ENCODE measurements around the gene SLC34A3.
A peak's percentile ranks its signal among the peaks of the same experiment; 100 is the strongest.

The SLC34A3 gene

DNA sequence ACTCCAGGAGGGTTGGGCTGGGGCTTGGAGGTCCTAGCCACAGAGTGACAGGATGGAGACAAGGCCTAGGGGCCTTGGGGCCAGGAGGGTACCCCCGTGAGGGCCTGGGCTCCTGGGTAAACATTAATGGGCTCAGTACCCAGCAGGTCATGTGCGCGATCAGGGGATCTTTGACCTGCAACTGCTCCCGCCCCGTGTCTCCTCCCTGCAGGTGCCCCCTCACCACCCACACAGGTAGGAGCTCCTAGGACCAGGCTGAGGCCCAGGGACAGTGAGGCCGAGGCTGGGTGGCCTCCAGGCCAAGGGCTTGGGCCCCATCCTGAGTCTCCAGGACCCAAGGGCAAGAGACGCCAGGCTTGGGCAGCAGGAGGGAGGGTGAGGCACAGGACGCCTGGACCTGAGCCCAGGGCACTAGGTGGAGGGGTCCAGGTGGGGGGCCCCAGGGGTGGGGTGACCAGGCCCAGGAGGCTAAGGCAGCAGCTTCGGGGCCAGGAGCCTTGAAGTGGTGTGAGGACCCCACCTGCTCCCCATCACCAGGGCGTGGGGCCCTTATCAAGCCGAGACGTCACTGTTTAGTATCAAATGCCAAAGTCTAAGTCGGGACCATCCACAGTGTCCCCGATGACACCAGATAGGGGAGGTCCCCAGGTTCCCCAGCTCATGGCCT lies at the start of gene SLC34A3:
SLC34A3 (plus strand) TSS at position 197 of the 667 bp plus-strand sequence. CDS start 802 bp downstream, outside the sequence.
- no peak for DNase-seq

DNA sequence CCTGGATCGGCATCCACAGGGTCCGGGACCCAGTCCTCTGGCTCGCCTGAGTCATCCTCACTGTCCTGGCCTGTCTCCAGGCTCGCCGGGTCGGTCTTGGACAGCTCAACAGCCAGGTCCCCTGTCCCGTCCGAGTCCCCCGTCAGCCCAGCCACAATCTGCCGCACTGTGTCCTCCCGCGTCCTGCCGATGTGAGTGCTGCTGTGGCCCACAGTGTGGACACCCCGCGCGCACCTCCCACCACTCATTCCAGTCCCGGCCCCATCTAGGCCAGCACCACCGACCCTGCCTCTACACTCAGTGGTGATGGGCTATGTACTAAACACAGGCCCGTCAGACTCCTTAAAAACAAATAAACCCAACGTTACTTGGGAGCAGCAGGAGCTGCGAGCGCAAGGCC lies 49.0 kb upstream of the SLC34A3 start:
- DNase-seq, result no peak

GRCh38 chr9:137182836-137183235 lies 47.9 kb upstream of the SLC34A3 start:
- DNase-seq, result no peak

- no peak for DNase-seq
These were observed 46.6 kb upstream of the SLC34A3 start for GRCh38 chr9:137183980-137184595.

GRCh38 chr9:137184881-137185660 lies 45.6 kb upstream of the SLC34A3 start:
- DNase-seq, result no peak

DNA sequence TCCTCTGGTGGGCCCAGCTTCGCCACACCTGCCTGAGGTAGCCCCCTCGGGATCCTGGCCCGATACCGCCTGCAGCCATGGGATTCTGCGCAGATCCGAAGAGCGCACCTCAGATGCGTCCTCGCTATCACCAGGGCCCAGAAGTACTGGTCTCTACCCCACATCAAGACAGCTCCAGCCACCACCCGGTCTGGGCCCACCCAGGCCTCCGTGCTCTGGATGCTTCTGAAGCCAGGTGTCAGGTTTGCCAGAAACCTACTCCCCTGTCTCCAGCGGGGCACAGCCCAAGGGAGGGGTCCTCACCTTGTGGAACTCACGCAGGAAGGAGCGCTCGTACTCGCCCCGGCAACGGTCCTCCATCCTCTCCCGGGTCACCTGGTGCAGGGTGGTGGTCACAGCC lies 44.8 kb upstream of the SLC34A3 start:
- DNase-seq, result no peak

GRCh38 chr9:137186385-137186784 lies 44.3 kb upstream of the SLC34A3 start:
- DNase-seq, result no peak

GRCh38 chr9:137187386-137187785 lies 43.3 kb upstream of the SLC34A3 start:
- DNase-seq, result no peak

- DNase-seq, result no peak
These were observed 42.6 kb upstream of the SLC34A3 start for GRCh38 chr9:137188086-137188489.

GRCh38 chr9:137188490-137189296 lies 42.0 kb upstream of the SLC34A3 start, which contains the start of the genes ANAPC2 and SSNA1:
ANAPC2 (minus strand) TSS chr9:137188560; CDS start chr9:137188532, 28 bp downstream.
SSNA1 (plus strand) TSS chr9:137188676; CDS start chr9:137188727, 51 bp downstream.
- peak; percentile 91 for DNase-seq

DNA sequence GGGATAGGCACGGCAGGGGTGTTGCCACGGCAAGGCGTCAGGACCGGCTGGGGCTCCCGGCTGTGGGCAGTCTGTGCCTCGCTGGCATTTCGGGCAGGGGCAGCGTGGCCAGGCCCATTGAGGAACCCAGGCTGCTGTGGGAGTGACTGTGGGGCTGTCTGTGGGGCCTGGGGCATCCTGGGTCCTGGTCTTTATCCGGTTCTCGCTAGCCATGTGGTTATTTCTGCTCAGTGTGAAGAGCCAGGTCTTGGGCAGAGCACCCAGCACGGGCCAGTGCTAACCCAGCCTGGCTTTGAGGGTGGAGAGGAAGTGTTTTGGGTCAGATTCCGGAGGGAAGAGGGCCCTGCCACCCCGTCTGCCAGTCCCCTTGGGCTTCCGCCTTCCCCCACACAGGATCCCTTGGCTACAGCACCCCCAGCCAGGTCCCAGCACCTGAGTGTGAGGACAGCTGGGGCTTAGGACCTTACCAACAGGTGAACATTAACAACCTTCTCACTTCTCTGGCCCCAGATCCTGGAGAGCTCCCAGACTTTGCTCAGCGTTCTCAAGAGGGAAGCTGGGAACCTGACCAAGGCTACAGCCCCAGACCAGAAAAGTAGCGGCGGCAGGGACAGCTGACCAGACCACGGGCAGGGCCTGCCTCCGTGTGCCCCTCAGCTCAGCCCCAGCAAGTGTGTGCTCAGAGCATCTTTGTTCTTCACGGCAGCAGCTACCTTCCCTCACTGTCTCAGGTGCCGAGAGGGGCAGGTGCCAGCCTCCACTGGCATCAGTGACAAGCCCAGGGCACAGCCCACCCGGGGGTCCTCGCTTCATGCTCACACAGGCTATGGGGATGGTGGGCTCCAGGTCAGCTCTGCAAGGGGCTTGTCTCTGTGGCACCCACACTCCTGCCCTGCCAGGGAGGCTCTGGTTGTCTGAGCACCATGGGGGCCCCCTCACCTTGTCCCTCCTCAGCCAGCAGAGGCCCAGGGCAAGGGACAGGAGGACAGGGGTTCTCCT lies 41.1 kb upstream of the SLC34A3 start:
- no peak for DNase-seq

DNA sequence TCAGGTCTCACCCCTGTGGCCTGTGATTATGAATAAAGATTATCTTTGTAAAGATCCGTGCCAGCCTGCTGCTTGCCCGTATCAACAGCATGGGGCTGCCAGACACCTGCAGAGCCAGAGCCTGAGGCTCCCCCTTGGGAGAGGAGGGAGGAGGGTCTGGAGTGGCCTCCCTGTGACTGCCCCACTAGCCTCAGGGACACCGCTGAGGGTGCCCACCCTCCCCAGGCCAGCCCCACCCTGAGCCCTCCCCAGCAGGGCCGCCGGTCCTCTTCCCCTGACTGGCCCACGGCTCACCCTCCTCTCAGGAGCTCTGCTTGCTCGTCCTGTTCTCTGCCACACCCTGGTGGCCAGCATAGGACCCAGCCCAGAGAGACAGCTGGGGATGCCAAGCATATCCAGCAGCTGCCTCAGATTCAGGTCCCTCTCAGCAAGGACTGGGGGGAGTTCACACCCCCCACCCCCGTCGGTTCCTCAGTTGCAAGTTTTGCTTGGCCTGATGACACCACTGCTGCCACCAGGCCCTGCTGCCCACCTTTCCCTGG lies 40.3 kb upstream of the SLC34A3 start:
- no peak for DNase-seq

DNA sequence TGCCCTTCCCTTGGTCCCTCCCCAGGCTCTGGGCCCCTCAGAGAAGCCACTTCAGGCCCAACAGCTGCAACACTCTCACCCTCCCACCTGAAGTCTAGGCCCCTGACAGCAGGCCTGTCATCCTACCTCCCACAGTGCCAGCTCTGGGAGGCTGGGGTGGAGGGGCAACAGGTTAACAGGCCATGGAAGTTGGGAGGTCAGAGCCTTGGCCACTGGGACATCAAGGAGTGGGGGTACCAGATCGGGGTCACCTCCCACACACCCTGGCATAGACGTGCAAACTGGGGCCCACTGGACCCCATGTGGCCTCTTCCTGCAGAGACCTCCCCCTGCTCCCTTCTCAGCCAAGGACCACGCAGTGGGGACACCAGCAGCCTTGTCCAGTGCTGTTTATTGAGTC lies 39.5 kb upstream of the SLC34A3 start:
- DNase-seq, result no peak

DNA sequence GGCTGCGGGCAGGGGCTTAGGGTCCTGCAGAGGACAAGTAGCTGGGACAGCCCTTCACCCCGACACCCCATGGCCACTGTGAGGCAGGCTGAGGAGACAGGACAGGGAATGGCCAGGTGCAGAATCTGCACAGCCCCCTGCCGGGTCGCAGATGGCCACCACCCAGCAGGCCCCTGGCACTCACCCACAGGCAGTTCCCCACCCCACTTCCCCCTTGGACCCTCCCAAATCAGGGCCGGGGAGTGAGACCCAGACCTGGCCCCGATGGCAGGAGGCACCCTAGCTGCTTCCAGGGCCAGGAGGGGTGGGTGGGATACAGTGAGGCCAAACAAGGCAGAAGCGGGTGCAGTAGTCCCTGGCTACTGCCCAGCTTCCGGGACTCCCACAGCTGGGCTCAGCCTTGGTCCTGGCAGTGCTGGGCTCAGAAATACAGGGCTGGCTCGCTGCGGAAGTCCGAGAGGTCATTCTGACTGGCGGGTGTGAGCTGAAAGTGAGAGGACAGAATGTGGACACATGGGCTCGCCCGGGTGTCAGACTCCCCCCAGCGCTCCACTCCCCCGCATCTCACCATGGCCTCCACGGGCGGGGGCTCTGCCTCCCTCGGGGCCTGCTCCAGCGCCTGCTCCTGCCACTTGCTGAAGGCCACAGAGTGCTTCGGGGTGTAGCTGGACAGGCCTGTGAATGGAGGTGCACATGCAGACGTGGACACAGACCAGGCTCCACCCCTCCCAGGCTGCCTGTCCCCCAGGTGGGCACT lies 38.8 kb upstream of the SLC34A3 start:
- DNase-seq, result no peak

- no peak for DNase-seq
These were observed 38.3 kb upstream of the SLC34A3 start for GRCh38 chr9:137192448-137192780.

DNA sequence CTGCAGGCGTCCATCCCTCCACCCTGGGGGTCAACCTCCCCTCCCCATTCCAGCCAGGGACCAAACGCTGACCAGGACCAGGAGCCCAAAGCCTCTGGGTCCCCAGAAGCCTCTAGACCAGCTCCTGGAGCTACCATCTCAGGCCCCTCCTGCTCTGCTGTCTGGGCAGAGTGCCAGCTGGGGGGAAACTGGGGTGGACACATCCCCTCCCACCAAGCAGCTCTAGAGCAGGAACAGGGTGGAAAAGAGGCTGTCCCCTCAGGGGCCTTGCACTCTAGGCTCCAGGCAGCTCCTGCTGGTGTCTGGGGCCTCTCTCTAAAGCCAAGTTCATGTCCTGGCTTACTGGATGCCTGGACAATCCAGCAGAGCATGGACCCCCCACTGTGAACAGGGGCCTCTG lies 37.8 kb upstream of the SLC34A3 start:
- DNase-seq, result no peak

GRCh38 chr9:137193771-137194170 lies 36.9 kb upstream of the SLC34A3 start:
- no peak for DNase-seq

DNA sequence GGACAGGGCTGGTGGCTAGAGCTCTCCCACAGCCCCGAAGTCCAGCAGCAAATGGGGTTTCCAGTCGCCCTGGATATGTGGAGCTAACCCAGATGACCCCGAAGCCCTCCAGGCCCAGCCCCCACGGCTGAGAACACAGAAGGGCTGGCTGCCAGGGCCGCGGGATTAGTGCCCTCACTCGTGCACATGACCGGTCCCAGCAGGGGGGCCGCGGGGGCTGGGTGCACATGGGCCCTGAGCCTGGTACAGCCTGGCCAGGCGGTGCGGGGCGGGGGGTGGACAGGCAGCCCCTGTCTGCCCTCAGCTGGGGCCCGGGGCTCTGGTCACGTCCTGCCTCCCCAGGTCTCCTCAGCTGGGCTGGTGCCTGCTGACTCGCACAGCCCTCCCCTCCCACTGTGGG lies 36.3 kb upstream of the SLC34A3 start:
- DNase-seq, result no peak

DNA sequence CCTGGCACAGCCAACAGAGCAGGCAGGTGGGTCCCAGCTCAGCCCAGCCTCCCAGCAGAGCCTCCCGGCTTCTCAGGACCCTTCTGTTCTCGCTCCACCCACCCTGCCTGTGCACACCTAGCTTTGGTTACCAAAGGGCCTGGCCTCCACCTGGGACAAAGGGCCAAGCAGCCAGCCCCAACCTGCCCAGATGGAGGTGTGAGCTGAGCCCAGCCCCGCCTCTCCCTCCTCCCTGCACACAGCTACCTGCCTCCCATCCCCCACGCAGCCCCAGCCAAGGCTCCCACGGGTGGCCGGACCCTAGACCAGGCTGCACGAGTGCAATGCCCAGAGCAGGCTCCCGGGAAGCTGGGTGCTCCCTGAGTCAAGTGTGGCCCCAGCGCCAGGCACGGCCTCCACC lies 35.8 kb upstream of the SLC34A3 start:
- no peak for DNase-seq

DNA sequence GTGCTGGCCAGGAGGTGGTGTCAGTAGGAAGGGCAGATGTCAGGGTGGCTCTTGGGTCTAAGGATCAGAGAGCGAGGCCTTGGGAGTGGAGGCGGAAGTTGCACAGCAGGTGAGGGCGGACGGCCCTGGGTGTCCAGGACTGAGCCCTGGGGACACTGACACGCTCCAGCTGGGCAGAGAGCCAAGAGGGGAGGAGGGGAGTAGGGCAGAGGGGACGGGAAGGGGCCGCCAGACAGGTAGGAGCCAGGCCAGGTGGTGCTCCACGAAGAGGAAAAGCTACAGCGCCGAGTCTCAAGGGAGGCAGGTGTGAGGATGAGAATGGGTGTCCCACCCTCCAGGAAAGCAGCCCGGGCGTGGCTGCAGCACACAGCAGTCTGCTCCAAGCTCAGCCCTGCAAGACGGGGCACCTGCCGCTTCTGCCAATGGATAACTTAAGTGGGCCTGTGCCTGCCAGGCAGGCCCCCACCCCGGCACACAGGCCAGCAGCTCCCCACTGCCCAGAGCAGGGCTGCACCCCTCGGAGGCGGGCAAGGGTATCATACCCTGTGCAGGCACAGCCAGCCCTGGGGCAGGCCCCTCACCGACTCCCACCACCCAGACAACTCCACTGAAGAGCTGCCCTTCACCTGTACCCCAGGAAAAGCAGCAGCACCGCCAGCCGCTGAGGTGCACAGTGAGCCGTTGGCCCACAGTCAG lies 35.0 kb upstream of the SLC34A3 start:
- peak; percentile 84 for DNase-seq
